HepG2 (cell line): ENCODE measurements around the gene ZNF829. TPM values are rescaled to one million over a fixed set of nuclear protein-coding genes. Genes with fewer than 3 reads are reported as not detected.

Experiments used
- ATAC-seq: fragments of 200-7000 bp; cut with Tn5 transposase; 3 replicates; pipeline ENCODE4 v1.9.1; 2020; ENCODE audit warnings: mild to moderate bottlenecking, moderate library complexity
- BruUV-seq: library from RNA; stranded (reverse); fragments of 400-500 nt; replicated peaks from 2 replicates; lab custom pipeline; 2021; lab: Mats Ljungman, UMichigan
- CTCF ChIA-PET: fragments of 300-600 bp; formaldehyde crosslinking; extraction: SDS; loops from one replicate; lab custom pipeline; 2021; ENCODE audit warnings: low total read pairs, inconsistent platforms, low intra/inter-chr PET ratio; lab: Yijun Ruan, JAX
- POLR2A ChIA-PET: fragments of 350-600 bp; sonication (Branson Sonifier 250); formaldehyde crosslinking; loops from one replicate; lab custom pipeline; 2020; ENCODE audit warnings: antibody characterized with exemption, inconsistent platforms; lab: Yijun Ruan, JAX
- DNase-seq: peaks from one replicate; pipeline ENCODE4 v3.0.0-alpha.2; 2015; ENCODE audit warnings: low spot score
- FAIRE-seq: peaks from 3 replicates; lab custom pipeline; 2011; peaks lifted over from hg19 to GRCh38; lab: Jason Lieb, UNC
- H2AFZ ChIP-seq: one replicate; pipeline ENCODE4 v1.6.1; 2011; ENCODE audit warnings: low read length, inconsistent platforms
- H3K27ac ChIP-seq: fragments of 300-600 bp; 3 replicates; pipeline ENCODE4 v1.8.0; 2011; ENCODE audit warnings: mixed run types, mild to moderate bottlenecking, mixed read lengths, low read length, inconsistent platforms; ENCODE audit not compliant: insufficient read depth; ENCODE audit errors: extremely low read length
- H3K27me3 ChIP-seq, 2 experiments: fragments of 200-600 bp in 1 of 2; 2 replicates in 1 of 2; 3 replicates in 1 of 2; pipeline versions ENCODE4 v1.6.0 to v1.8.0; 2011; ENCODE audit warnings: low read length in 2 of 2, mild to moderate bottlenecking in 2 of 2, moderate library complexity in 2 of 2, inconsistent platforms in 1 of 2; ENCODE audit not compliant: insufficient read depth in 2 of 2, control insufficient read depth in 1 of 2
- H3K36me3 ChIP-seq, 2 experiments: fragments of 200-600 bp in 1 of 2; replicated peaks in 1 of 2; 2 replicates in 1 of 2; 3 replicates in 1 of 2; pipeline versions ENCODE4 v1.5.1 to v1.8.0; 2011; ENCODE audit warnings: low read length in 2 of 2, inconsistent platforms in 1 of 2; ENCODE audit not compliant: insufficient read depth in 2 of 2, control insufficient read depth in 1 of 2
- H3K4me1 ChIP-seq: 2 replicates; pipeline ENCODE4 v1.5.1; 2012; ENCODE audit warnings: low read length, inconsistent platforms; ENCODE audit not compliant: insufficient read depth
- H3K4me2 ChIP-seq: 2 replicates; pipeline ENCODE4 v1.6.0; 2011; ENCODE audit warnings: low read depth, low read length, inconsistent platforms
- H3K4me3 ChIP-seq, 3 experiments: fragments of 200-600 bp in 1 of 3; sonication (generic), shearing (Covaris generic) in 1 of 3; replicated peaks in 1 of 3; 2 replicates each; pipeline ENCODE4 v1.5.1; 2011 to 2016; ENCODE audit warnings: low read length in 3 of 3, inconsistent platforms in 2 of 3, low read depth in 2 of 3, mild to moderate bottlenecking in 2 of 3, control low read depth in 1 of 3, mixed read lengths in 1 of 3; ENCODE audit not compliant: insufficient read depth in 1 of 3
- H3K79me2 ChIP-seq: one replicate; pipeline ENCODE4 v1.6.1; 2011; ENCODE audit warnings: low read length, inconsistent platforms; ENCODE audit not compliant: insufficient read depth
- H3K9ac ChIP-seq: 2 replicates; pipeline ENCODE4 v1.6.0; 2011; ENCODE audit warnings: mild to moderate bottlenecking, low read depth, low read length, inconsistent platforms; ENCODE audit not compliant: insufficient read depth
- H3K9me3 ChIP-seq: 2 replicates; pipeline ENCODE4 v1.5.1; 2012; ENCODE audit warnings: mild to moderate bottlenecking, low read length
- H4K20me1 ChIP-seq: 2 replicates; pipeline ENCODE4 v1.6.0; 2011; ENCODE audit warnings: inconsistent platforms, mild to moderate bottlenecking, low read length, moderate library complexity; ENCODE audit not compliant: insufficient read depth
- FIP1L1 ChIP-seq: fragments of 200-400 bp; formaldehyde crosslinking; IDR thresholded peaks from 2 replicates; pipeline ENCODE4 v1.6.1; 2018; ENCODE audit warnings: low read depth, mild to moderate bottlenecking, low read length, moderate library complexity, borderline replicate concordance; ENCODE audit not compliant: insufficient read depth
- FOXA3 ChIP-seq: IDR thresholded peaks from 2 replicates; pipeline ENCODE4 v1.6.1; 2016; ENCODE audit warnings: missing genetic modification reagents, missing compliant biosample characterization
- FOXP1 ChIP-seq, 2 experiments: fragments of 450-650 bp in 1 of 2; IDR thresholded peaks; 2 replicates each; pipeline ENCODE4 v1.6.1; 2017 to 2018; ENCODE audit warnings: antibody characterized with exemption in 1 of 2
- HES4 ChIP-seq: sonication (generic); formaldehyde crosslinking; IDR thresholded peaks from 2 replicates; pipeline ENCODE4 v1.9.0; 2021; ENCODE audit warnings: mild to moderate bottlenecking, missing genetic modification reagents, borderline replicate concordance
- HHEX ChIP-seq: IDR thresholded peaks from 2 replicates; pipeline ENCODE4 v1.6.1; 2016; ENCODE audit warnings: control low read depth
- KDM5B ChIP-seq: sonication (generic); formaldehyde crosslinking; IDR thresholded peaks from 2 replicates; pipeline ENCODE4 v1.4.0; 2020; ENCODE audit warnings: missing genetic modification reagents, mild to moderate bottlenecking, borderline replicate concordance
- MAF1 ChIP-seq: sonication (generic); formaldehyde crosslinking; IDR thresholded peaks from 2 replicates; pipeline ENCODE4 v1.5.0; 2020; ENCODE audit warnings: missing genetic modification reagents, borderline replicate concordance
- MIER3 ChIP-seq: IDR thresholded peaks from 2 replicates; pipeline ENCODE4 v1.6.1; 2016; ENCODE audit warnings: missing compliant biosample characterization, borderline replicate concordance
- NFE2L1 ChIP-seq: sonication (generic); formaldehyde crosslinking; IDR thresholded peaks from 2 replicates; pipeline ENCODE4 v1.4.0; 2020; ENCODE audit warnings: missing genetic modification reagents, mild to moderate bottlenecking, borderline replicate concordance
- PITX1 ChIP-seq: sonication (generic); formaldehyde crosslinking; IDR thresholded peaks from 2 replicates; pipeline ENCODE4 v1.5.1; 2020; ENCODE audit warnings: mild to moderate bottlenecking, missing genetic modification reagents
- THYN1 ChIP-seq: sonication (generic); formaldehyde crosslinking; IDR thresholded peaks from 2 replicates; pipeline ENCODE4 v1.8.1; 2023; ENCODE audit warnings: low read depth, mild to moderate bottlenecking, moderate library complexity, missing genetic modification reagents, borderline replicate concordance
- YEATS2 ChIP-seq: sonication (generic); formaldehyde crosslinking; IDR thresholded peaks from 2 replicates; pipeline ENCODE4 v1.4.0; 2020; ENCODE audit warnings: missing genetic modification reagents, borderline replicate concordance
- ZFYVE20 ChIP-seq: sonication (generic); formaldehyde crosslinking; IDR thresholded peaks from 2 replicates; pipeline ENCODE4 v1.8.0; 2023; ENCODE audit warnings: low read depth, mild to moderate bottlenecking, moderate library complexity, missing genetic modification reagents, borderline replicate concordance
- ZNF10 ChIP-seq: sonication (generic); formaldehyde crosslinking; IDR thresholded peaks from 2 replicates; pipeline ENCODE4 v1.4.0; 2020; ENCODE audit warnings: mild to moderate bottlenecking, low read depth, missing genetic modification reagents, borderline replicate concordance
- ZNF747 ChIP-seq: sonication (generic); formaldehyde crosslinking; IDR thresholded peaks from 2 replicates; pipeline ENCODE4 v1.8.1; 2023; ENCODE audit warnings: missing genetic modification reagents, mild to moderate bottlenecking, borderline replicate concordance
- ZNF83 ChIP-seq: sonication (generic); formaldehyde crosslinking; IDR thresholded peaks from 2 replicates; pipeline ENCODE4 v1.4.0; 2020; ENCODE audit warnings: missing genetic modification reagents, mild to moderate bottlenecking, borderline replicate concordance
- WGBS: methylation state at CpG from one replicate; pipeline ENCODE4 v1.1.6; 2017; ENCODE audit warnings: low lambda C conversion rate; 5-methylcytosine and 5-hydroxymethylcytosine counted together
- in situ Hi-C: cut with HindIII; loops from 2 replicates; pipeline ENCODE4 v1.10.0; 2017; ENCODE audit warnings: low pct_unique_long_range_greater_than_20kb; ENCODE audit not compliant: extremely low pct_ligation_motif_present
- intact Hi-C: fragments of 100-400 bp; cut with micrococcal nuclease; formaldehyde crosslinking; loops from one replicate; pipeline ENCODE4 v1.10.0; 2022; ENCODE audit not compliant: unreplicated experiment
- polyA plus RNA-seq, 8 experiments: library from polyadenylated mRNA; depleted of rRNA in 3 of 8; stranded (reverse) in 7 of 8; unstranded in 1 of 8; fragments of >200 nt; fragmentation: Illumina TruSeq in 4 of 8; extraction: Trizol in 4 of 8; gene quantifications; 2 replicates each; pipeline versions ENCODE4 v1.2.1 to v1.2.3, GENCODE V29; 2011 to 2016; ENCODE audit warnings: low read depth in 4 of 8, missing spikeins in 1 of 8, mixed read lengths in 1 of 8; ENCODE audit not compliant: insufficient read depth in 1 of 8
- total RNA-seq, 5 experiments: library from RNA; depleted of rRNA; stranded (reverse); fragments of >200 nt; fragmentation: Illumina TruSeq; extraction: Trizol; gene quantifications; 2 replicates each; pipeline ENCODE4 v1.2.3, GENCODE V29; 2016; ENCODE audit warnings: low read depth in 1 of 5
- TF ChIP-seq, protein P1 (sequence below): sonication (generic); formaldehyde crosslinking; IDR thresholded peaks from 2 replicates; pipeline ENCODE4 v1.4.0; 2020; ENCODE audit warnings: missing genetic modification reagents, borderline replicate concordance
- TF ChIP-seq, protein P2 (sequence below): sonication (generic); formaldehyde crosslinking; IDR thresholded peaks from 2 replicates; pipeline ENCODE4 v1.4.0; 2020; ENCODE audit warnings: mild to moderate bottlenecking, missing genetic modification reagents

Gene ZNF829
- total and polyA plus RNA-seq, 2 of the 13 experiments (the other 11 are each of a cell fraction or from before 2014, with no cell fraction given), result 0.15 to 0.86 TPM

GRCh38 chr19:36849701-36850558, 66.2 kb downstream of the ZNF829 start:
- POLR2A ChIA-PET, result interaction anchor here (0.6 to 4.8 kb wide), 23 partner anchors 8 to 744 kb away, joined by 3 to 169 read pairs (median 6); partner anchors contain the start of genes ZFP14, ZNF260, ZNF382 and ZNF383
- BruUV-seq, result no TSS peak
- H3K27ac ChIP-seq, result peak overlapping the region; percentile 67
- in situ Hi-C loops (no loop called here), intact Hi-C loops (loop anchor here (1.0 to 5.0 kb wide), 2 partner anchors 12 to 78 kb away; partner anchors contain the start of genes ZNF790 and ZNF850)
- H3K4me1 ChIP-seq, result peaks cover 12% of the 10 kb centered on the region
- peak overlapping the region; percentile 88 to 98 (median 96) for H3K4me3 ChIP-seq
- DNase-seq (peak; percentile 85), ATAC-seq (peak; percentile 98), FAIRE-seq (peak; percentile 36)
- no peaks in the 10 kb centered on the region; a peak in 1 of 5 replicates for H3K36me3 ChIP-seq
- peak overlapping the region; percentile 89 for H3K9ac ChIP-seq
- peaks cover 11% of the 10 kb centered on the region; the same call in 1 of the 2 replicates for H3K9me3 ChIP-seq
- 1% methylated on average over 15 of the region's 36 CpGs for WGBS
- H2AFZ ChIP-seq, result peak overlapping the region; percentile 95
- peaks cover 6% of the 10 kb centered on the region for H3K79me2 ChIP-seq
- H4K20me1 ChIP-seq, result no peaks in the 10 kb centered on the region
- CTCF ChIA-PET, result no interaction called here
- H3K4me2 ChIP-seq, result peak overlapping the region; percentile 89
- peaks cover 0 to 4% of the 10 kb centered on the region in 2 experiments; a peak in 1 of 5 replicates for H3K27me3 ChIP-seq
- TF ChIP-seq ZFYVE20 (no peak), FIP1L1 (no peak), FOXA3 (CRISPR knock-in tag) (peak; percentile 49; the same call in 1 of the 2 replicates), ZNF83 (CRISPR knock-in tag) (no peak), ZNF10 (no peak), KDM5B (CRISPR knock-in tag) (peak; percentile 47; the same call in 1 of the 2 replicates), YEATS2 (peak; percentile 22; the same call in 1 of the 2 replicates), ZNF747 (no peak), NFE2L1 (CRISPR knock-in tag) (no peak), PITX1 (CRISPR knock-in tag) (peak; percentile 43; the same call in 1 of the 2 replicates), HHEX (CRISPR knock-in tag) (no peak), FOXP1 (IDR thresholded peaks at IDR 0.05) (no peak), FOXP1 (CRISPR knock-in tag; IDR thresholded peaks at IDR 0.05) (no peak), THYN1 (CRISPR knock-in tag) (no peak), MAF1 (CRISPR knock-in tag) (no peak), MIER3 (CRISPR knock-in tag) (peak; percentile 10; the same call in 1 of the 2 replicates), HES4 (no peak)
- TF ChIP-seq, protein P1, sequence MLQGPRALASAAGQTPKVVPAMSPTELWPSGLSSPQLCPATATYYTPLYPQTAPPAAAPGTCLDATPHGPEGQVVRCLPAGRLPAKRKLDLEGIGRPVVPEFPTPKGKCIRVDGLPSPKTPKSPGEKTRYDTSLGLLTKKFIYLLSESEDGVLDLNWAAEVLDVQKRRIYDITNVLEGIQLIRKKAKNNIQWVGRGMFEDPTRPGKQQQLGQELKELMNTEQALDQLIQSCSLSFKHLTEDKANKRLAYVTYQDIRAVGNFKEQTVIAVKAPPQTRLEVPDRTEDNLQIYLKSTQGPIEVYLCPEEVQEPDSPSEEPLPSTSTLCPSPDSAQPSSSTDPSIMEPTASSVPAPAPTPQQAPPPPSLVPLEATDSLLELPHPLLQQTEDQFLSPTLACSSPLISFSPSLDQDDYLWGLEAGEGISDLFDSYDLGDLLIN, result no peak
- TF ChIP-seq, protein P2, sequence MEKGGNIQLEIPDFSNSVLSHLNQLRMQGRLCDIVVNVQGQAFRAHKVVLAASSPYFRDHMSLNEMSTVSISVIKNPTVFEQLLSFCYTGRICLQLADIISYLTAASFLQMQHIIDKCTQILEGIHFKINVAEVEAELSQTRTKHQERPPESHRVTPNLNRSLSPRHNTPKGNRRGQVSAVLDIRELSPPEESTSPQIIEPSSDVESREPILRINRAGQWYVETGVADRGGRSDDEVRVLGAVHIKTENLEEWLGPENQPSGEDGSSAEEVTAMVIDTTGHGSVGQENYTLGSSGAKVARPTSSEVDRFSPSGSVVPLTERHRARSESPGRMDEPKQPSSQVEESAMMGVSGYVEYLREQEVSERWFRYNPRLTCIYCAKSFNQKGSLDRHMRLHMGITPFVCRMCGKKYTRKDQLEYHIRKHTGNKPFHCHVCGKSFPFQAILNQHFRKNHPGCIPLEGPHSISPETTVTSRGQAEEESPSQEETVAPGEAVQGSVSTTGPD, result no peak
